Hepatocyte (in vitro differentiated cells): ENCODE results near the gene PRPF8. TPM values are rescaled to one million over a fixed set of nuclear protein-coding genes. Genes with fewer than 3 reads are reported as not detected.

Experiments used
- DNase-seq: peaks from one replicate; pipeline ENCODE4 v3.0.0-alpha.2; 2016; ENCODE audit warnings: low spot score
- H2AFZ ChIP-seq: fragments of 200-600 bp; sonication (generic); 2 replicates; pipeline ENCODE4 v1.6.0; 2016; ENCODE audit warnings: antibody characterized with exemption, mild to moderate bottlenecking
- H3K27ac ChIP-seq: fragments of 200-600 bp; sonication (generic); 2 replicates; pipeline ENCODE4 v1.5.1; 2016; ENCODE audit warnings: mild to moderate bottlenecking
- H3K27me3 ChIP-seq: fragments of 200-600 bp; sonication (generic); 2 replicates; pipeline ENCODE4 v1.6.1; 2016
- H3K36me3 ChIP-seq: fragments of 200-600 bp; sonication (generic); replicated peaks from 2 replicates; pipeline ENCODE4 v1.5.1; 2016; ENCODE audit warnings: low read depth; ENCODE audit not compliant: insufficient read depth
- H3K4me1 ChIP-seq: fragments of 200-600 bp; sonication (generic); 2 replicates; pipeline ENCODE4 v1.5.1; 2016; ENCODE audit warnings: mild to moderate bottlenecking, moderate library complexity; ENCODE audit not compliant: insufficient read depth
- H3K4me2 ChIP-seq: fragments of 200-600 bp; sonication (generic); 2 replicates; pipeline ENCODE4 v1.6.0; 2016
- H3K4me3 ChIP-seq: fragments of 200-600 bp; sonication (generic); 2 replicates; pipeline ENCODE4 v1.5.1; 2016; ENCODE audit warnings: mild to moderate bottlenecking
- H3K79me2 ChIP-seq: fragments of 200-600 bp; sonication (generic); 2 replicates; pipeline ENCODE4 v1.6.0; 2017; ENCODE audit warnings: mild to moderate bottlenecking
- H3K9me2 ChIP-seq: fragments of 200-600 bp; sonication (generic); replicated peaks from 2 replicates; pipeline ENCODE4 v1.6.0; 2017; ENCODE audit warnings: mild to moderate bottlenecking; ENCODE audit not compliant: insufficient read depth
- H3K9me3 ChIP-seq: fragments of 200-600 bp; sonication (generic); 2 replicates; pipeline ENCODE4 v1.5.1; 2016; ENCODE audit warnings: low read depth, mild to moderate bottlenecking
- H4K20me1 ChIP-seq: fragments of 200-600 bp; sonication (generic); 2 replicates; pipeline ENCODE4 v1.6.0; 2016; ENCODE audit warnings: mild to moderate bottlenecking; ENCODE audit not compliant: insufficient read depth, poor library complexity, severe bottlenecking
- EZH2 ChIP-seq: fragments of 200-600 bp; sonication (generic); IDR thresholded peaks from 2 replicates; pipeline ENCODE4 v1.6.1; 2016; ENCODE audit warnings: antibody characterized with exemption, mild to moderate bottlenecking, borderline replicate concordance
- EZH2phosphoT487 ChIP-seq: fragments of 200-600 bp; sonication (generic); IDR thresholded peaks from one replicate; pipeline ENCODE4 v1.6.1; 2018; ENCODE audit warnings: antibody characterized with exemption, mild to moderate bottlenecking, low read depth, moderate library complexity; ENCODE audit not compliant: unreplicated experiment, severe bottlenecking
- WGBS: methylation state at CpG from one replicate; pipeline ENCODE4 v1.1.6; 2016; ENCODE audit warnings: low lambda C conversion rate; ENCODE audit errors: missing lambda C conversion rate; 5-methylcytosine and 5-hydroxymethylcytosine counted together
- polyA plus RNA-seq: library from polyadenylated mRNA; unstranded; fragments of >200 nt; fragmentation: Nextera tagmentation; extraction: Ambion mirVana; gene quantifications from 2 replicates; pipeline ENCODE4 v1.2.1, GENCODE V29; 2016
- total RNA-seq: library from RNA; depleted of rRNA; stranded (reverse); fragments of >200 nt; gene quantifications from 2 replicates; pipeline ENCODE4 v1.2.3, GENCODE V29; 2014
- TF ChIP-seq, protein P1 (sequence below): fragments of 200-600 bp; sonication (generic); IDR thresholded peaks from 2 replicates; pipeline ENCODE4 v1.5.1; 2016; ENCODE audit warnings: antibody characterized with exemption, mild to moderate bottlenecking; ENCODE audit not compliant: poor library complexity

Gene PRPF8
- total and polyA plus RNA-seq, 2 experiments from 2014 or later: 107 to 119 TPM

GRCh38 chr17:1625581-1625980, 59.1 kb downstream of the PRPF8 start:
- DNase-seq: peak; percentile 6
- TF ChIP-seq, protein P1, sequence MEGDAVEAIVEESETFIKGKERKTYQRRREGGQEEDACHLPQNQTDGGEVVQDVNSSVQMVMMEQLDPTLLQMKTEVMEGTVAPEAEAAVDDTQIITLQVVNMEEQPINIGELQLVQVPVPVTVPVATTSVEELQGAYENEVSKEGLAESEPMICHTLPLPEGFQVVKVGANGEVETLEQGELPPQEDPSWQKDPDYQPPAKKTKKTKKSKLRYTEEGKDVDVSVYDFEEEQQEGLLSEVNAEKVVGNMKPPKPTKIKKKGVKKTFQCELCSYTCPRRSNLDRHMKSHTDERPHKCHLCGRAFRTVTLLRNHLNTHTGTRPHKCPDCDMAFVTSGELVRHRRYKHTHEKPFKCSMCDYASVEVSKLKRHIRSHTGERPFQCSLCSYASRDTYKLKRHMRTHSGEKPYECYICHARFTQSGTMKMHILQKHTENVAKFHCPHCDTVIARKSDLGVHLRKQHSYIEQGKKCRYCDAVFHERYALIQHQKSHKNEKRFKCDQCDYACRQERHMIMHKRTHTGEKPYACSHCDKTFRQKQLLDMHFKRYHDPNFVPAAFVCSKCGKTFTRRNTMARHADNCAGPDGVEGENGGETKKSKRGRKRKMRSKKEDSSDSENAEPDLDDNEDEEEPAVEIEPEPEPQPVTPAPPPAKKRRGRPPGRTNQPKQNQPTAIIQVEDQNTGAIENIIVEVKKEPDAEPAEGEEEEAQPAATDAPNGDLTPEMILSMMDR: no peak
- TF ChIP-seq EZH2 (no peak), EZH2phosphoT487 (no peak)
- peaks cover 24% of the 10 kb centered on the region for H3K4me1 ChIP-seq
- H3K4me2 ChIP-seq: peak overlapping the region; percentile 89
- no peaks in the 10 kb centered on the region for H3K9me3 ChIP-seq
- no peak overlapping the region for H3K4me3 ChIP-seq
- H3K79me2 ChIP-seq: no peaks in the 10 kb centered on the region
- no peak overlapping the region for H3K27ac ChIP-seq
- WGBS: 61% methylated on average over 6 of the region's 6 CpGs
- no peaks in the 10 kb centered on the region for H3K9me2 ChIP-seq
- H3K27me3 ChIP-seq: peaks cover 8% of the 10 kb centered on the region
- H4K20me1 ChIP-seq: no peaks in the 10 kb centered on the region
- no peak overlapping the region for H2AFZ ChIP-seq
- H3K36me3 ChIP-seq: no peaks in the 10 kb centered on the region

DNA sequence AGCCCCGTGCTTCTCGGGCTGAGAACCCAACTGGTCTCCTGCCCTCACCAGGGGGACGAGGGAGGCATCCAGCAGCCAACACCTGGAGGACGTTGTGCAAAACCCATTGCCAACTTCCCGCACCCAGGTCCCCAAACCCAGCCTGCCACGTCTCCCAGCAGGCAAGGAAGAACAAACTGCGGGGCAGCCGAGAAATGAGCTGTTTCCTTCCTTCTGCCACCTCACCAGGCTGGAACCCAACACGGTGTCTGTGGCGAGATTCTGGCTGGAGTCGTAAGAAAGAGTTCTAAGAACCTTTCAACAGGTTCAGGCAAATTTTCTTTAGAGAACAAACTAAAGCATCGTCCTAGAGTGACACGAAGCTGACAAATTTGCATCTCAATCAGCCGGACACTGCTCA, 59.6 kb downstream of the PRPF8 start:
- peak; percentile 2 for DNase-seq
- Histone ChIP-seq H3K9me2 (no peaks in the 10 kb centered on the region), H3K4me1 (peaks cover 24% of the 10 kb centered on the region), H3K9me3 (no peaks in the 10 kb centered on the region), H3K27ac (no peak overlapping the region), H3K27me3 (peaks cover 6% of the 10 kb centered on the region), H3K4me2 (no peak overlapping the region), H3K36me3 (no peaks in the 10 kb centered on the region), H4K20me1 (no peaks in the 10 kb centered on the region), H2AFZ (no peak overlapping the region), H3K4me3 (no peak overlapping the region), H3K79me2 (no peaks in the 10 kb centered on the region)
- TF ChIP-seq EZH2phosphoT487: no peak
- TF ChIP-seq, protein P1: no peak
- TF ChIP-seq EZH2: no peak
- WGBS: 97% methylated on average over 14 of the region's 14 CpGs

- no peaks in the 10 kb centered on the region for H3K9me3 ChIP-seq
- no peak overlapping the region for H3K27ac ChIP-seq
- DNase-seq: no peak
- no peak overlapping the region for H2AFZ ChIP-seq
- no peaks in the 10 kb centered on the region for H4K20me1 ChIP-seq
- no peaks in the 10 kb centered on the region for H3K36me3 ChIP-seq
- peaks cover 2% of the 10 kb centered on the region for H3K27me3 ChIP-seq
- no peak overlapping the region for H3K4me3 ChIP-seq
- TF ChIP-seq EZH2phosphoT487: no peak
- TF ChIP-seq, protein P1: no peak
- no peak for TF ChIP-seq EZH2
- no peaks in the 10 kb centered on the region for H3K9me2 ChIP-seq
- peaks cover 22% of the 10 kb centered on the region for H3K4me1 ChIP-seq
- H3K4me2 ChIP-seq: no peak overlapping the region
- no peaks in the 10 kb centered on the region for H3K79me2 ChIP-seq
- 96% methylated on average over 10 of the region's 12 CpGs for WGBS
Observed at GRCh38 chr17:1624650-1625049, 60.0 kb downstream of the PRPF8 start.

- H4K20me1 ChIP-seq: no peaks in the 10 kb centered on the region
- TF ChIP-seq EZH2: no peak
- H3K9me3 ChIP-seq: no peaks in the 10 kb centered on the region
- H3K79me2 ChIP-seq: no peaks in the 10 kb centered on the region
- WGBS: 95% methylated on average over 12 of the region's 14 CpGs
- no peaks in the 10 kb centered on the region for H3K36me3 ChIP-seq
- no peaks in the 10 kb centered on the region for H3K27me3 ChIP-seq
- H2AFZ ChIP-seq: no peak overlapping the region
- H3K9me2 ChIP-seq: no peaks in the 10 kb centered on the region
- no peak overlapping the region for H3K4me2 ChIP-seq
- H3K27ac ChIP-seq: no peak overlapping the region
- DNase-seq: no peak
- H3K4me3 ChIP-seq: no peak overlapping the region
- peaks cover 17% of the 10 kb centered on the region for H3K4me1 ChIP-seq
Observed at GRCh38 chr17:1623057-1623630, 61.5 kb downstream of the PRPF8 start.
